Measurements from ENCODE around the gene PRAC2.

The PRAC2 gene

GRCh38 chr17:48738803-48739526, 16.0 kb downstream of the PRAC2 start:
- no peak for TF ChIP-seq CTCF (IDR thresholded peaks at IDR 0.05)
- Histone ChIP-seq H3K4me3 (no peak overlapping the region), H3K27ac (no peak overlapping the region)
- no peak for DNase-seq (ENCODE audit: low spot score)

GRCh38 chr17:48740537-48740936, 17.6 kb downstream of the PRAC2 start:
- no peak for TF ChIP-seq CTCF (IDR thresholded peaks at IDR 0.05)
- no peak overlapping the region for H3K27ac ChIP-seq
- no peak for DNase-seq (ENCODE audit: low spot score)
- no peak overlapping the region for H3K4me3 ChIP-seq

GRCh38 chr17:48745381-48746275, 22.6 kb downstream of the PRAC2 start:
- no peak overlapping the region for H3K4me3 ChIP-seq
- no peak for DNase-seq (ENCODE audit: low spot score)
- no peak overlapping the region for H3K27ac ChIP-seq
- TF ChIP-seq CTCF (IDR thresholded peaks at IDR 0.05), result no peak

GRCh38 chr17:48746916-48747444, 24.0 kb downstream of the PRAC2 start:
- no peak for DNase-seq (ENCODE audit: low spot score)
- Histone ChIP-seq H3K27ac (no peak overlapping the region), H3K4me3 (no peak overlapping the region)
- TF ChIP-seq CTCF (IDR thresholded peaks at IDR 0.05), result no peak

- no peak for DNase-seq (ENCODE audit: low spot score)
- H3K4me3 ChIP-seq, result no peak overlapping the region
- no peak for TF ChIP-seq CTCF (IDR thresholded peaks at IDR 0.05)
- no peak overlapping the region for H3K27ac ChIP-seq
Observed at GRCh38 chr17:48747445-48748363, 24.7 kb downstream of the PRAC2 start.

GRCh38 chr17:48748718-48749566, 26.0 kb downstream of the PRAC2 start:
- DNase-seq (ENCODE audit: low spot score), result no peak
- Histone ChIP-seq H3K4me3 (no peak overlapping the region), H3K27ac (no peak overlapping the region)
- no peak for TF ChIP-seq CTCF (IDR thresholded peaks at IDR 0.05)

All from coronary artery (tissue), 2 donors.